ENCODE data around the gene SPRED2. TPM values are rescaled to one million over a fixed set of nuclear protein-coding genes. Genes with fewer than 3 reads are reported as not detected.
A peak's percentile ranks its signal among the peaks of the same experiment; 100 is the strongest.

The SPRED2 gene
- total RNA-seq, 1 donor from 2014 or later, result 43.9 TPM

DNA sequence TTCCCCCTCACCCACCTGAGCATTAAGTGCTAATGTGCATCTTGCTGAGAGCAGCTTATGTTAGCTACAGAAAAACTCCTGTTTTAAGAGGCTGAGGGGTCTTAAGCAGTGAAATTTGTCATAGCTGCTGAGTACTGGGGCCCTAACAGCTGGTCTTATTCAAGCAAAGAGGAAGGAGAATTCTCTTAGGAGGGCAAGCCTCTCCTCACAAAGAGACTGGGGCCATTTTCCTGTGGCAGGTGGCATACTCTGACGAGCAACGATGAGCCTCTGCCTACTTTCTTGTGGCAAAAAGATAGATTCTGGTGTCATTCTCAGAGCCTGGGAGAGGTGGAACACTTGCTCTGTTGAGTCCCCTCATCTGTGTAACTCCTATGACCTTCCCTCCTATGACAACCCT, 53.2 kb downstream of the SPRED2 start:
- no peak overlapping the region for H3K4me3 ChIP-seq
- no peaks in the 10 kb centered on the region for H3K27me3 ChIP-seq (ENCODE audit: low read depth)
- ATAC-seq, result no peak
- no peak for DNase-seq
- no peak overlapping the region for H3K27ac ChIP-seq
- peaks cover 77% of the 10 kb centered on the region for H3K4me1 ChIP-seq
- H3K36me3 ChIP-seq, result no peaks in the 10 kb centered on the region
- TF ChIP-seq, protein P1, sequence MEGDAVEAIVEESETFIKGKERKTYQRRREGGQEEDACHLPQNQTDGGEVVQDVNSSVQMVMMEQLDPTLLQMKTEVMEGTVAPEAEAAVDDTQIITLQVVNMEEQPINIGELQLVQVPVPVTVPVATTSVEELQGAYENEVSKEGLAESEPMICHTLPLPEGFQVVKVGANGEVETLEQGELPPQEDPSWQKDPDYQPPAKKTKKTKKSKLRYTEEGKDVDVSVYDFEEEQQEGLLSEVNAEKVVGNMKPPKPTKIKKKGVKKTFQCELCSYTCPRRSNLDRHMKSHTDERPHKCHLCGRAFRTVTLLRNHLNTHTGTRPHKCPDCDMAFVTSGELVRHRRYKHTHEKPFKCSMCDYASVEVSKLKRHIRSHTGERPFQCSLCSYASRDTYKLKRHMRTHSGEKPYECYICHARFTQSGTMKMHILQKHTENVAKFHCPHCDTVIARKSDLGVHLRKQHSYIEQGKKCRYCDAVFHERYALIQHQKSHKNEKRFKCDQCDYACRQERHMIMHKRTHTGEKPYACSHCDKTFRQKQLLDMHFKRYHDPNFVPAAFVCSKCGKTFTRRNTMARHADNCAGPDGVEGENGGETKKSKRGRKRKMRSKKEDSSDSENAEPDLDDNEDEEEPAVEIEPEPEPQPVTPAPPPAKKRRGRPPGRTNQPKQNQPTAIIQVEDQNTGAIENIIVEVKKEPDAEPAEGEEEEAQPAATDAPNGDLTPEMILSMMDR (IDR thresholded peaks at IDR 0.05), result no peak
- intact Hi-C loops (cut with DNase I), result no loop called here
- H3K9me3 ChIP-seq, result no peaks in the 10 kb centered on the region

DNA sequence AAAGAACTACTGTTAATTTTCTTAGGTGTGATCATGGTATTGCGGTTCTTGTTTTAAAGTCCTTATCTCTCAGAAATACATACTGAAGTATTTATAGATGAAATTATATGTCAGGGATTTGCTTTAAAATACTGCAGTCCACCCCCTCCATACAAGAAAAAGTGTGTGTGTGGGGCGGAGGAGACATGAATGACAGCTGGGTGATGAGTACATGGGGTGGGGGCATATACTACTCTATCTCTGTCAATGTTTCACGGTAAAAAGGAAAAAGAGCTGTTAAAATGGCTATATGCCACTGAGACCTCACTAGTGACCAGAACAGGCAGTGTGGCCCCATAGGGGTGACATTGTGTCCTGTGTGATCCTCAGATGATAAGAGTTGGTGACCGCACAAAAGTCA, 54.1 kb downstream of the SPRED2 start:
- Histone ChIP-seq H3K27ac (no peak overlapping the region), H3K36me3 (no peaks in the 10 kb centered on the region), H3K27me3 (ENCODE audit: low read depth) (no peaks in the 10 kb centered on the region), H3K4me3 (no peak overlapping the region), H3K9me3 (no peaks in the 10 kb centered on the region), H3K4me1 (peaks cover 77% of the 10 kb centered on the region)
- ATAC-seq, result no peak
- intact Hi-C loops (cut with DNase I), result no loop called here
- TF ChIP-seq, protein P1 (IDR thresholded peaks at IDR 0.05), result no peak
- DNase-seq, result no peak

DNA sequence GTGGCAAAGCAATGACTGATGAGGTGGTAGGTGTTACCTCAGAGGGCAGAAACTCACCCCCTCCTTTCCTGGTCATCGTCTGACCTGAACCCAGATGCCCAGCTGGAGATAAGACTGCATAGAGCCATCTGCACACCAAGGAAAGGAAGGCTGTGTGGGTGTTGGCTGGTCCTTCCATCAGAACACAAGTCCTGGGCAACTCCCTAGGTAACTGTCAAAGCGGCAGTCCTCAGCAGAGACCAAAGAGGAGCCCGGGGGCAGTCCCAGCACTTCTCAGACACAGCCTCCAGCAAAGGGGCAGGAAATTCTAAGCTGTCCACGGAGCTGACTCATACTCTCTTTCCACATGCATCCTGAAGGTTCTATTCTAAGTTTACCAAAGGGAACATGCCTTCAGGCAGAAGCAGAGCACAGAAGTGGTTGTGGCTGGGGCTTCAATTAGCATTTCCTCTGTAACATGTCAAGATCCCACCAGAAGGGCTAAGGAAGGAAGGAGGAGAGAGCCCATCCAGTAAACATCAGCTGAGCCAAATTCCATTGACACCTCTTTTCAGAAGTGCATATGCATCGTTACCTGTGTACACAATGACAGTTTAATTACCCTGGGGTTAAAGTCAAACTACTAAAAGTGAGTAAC, 54.7 kb downstream of the SPRED2 start:
- H3K9me3 ChIP-seq, result no peaks in the 10 kb centered on the region
- H3K36me3 ChIP-seq, result no peaks in the 10 kb centered on the region
- no peaks in the 10 kb centered on the region for H3K27me3 ChIP-seq (ENCODE audit: low read depth)
- no peak for DNase-seq
- H3K4me3 ChIP-seq, result no peak overlapping the region
- ATAC-seq, result peak; percentile 64 to 66
- peaks cover 77% of the 10 kb centered on the region for H3K4me1 ChIP-seq
- H3K27ac ChIP-seq, result no peak overlapping the region
- TF ChIP-seq, protein P1 (IDR thresholded peaks at IDR 0.05), result no peak
- intact Hi-C loops (cut with DNase I), result no loop called here

DNA sequence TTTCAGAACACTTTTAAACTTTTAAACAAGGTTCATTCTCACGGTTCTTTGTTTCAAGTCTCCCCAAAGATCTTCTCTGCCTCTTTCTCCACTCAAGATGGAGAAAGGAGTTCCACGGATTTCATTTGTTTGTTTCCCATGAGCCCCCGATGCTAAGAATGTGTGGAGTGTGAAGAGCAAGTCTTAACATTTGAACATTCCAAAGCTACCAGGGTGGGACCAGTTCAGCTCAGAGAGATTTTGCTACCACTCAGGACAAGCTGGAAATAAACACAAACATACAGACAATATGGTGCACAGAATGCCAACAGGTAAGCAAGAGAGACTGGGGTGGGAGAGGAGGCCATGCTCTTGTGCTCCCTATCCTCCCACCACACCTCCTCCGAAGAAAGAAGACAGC, 56.7 kb downstream of the SPRED2 start:
- H3K36me3 ChIP-seq, result no peaks in the 10 kb centered on the region
- H3K4me1 ChIP-seq, result peaks cover 77% of the 10 kb centered on the region
- TF ChIP-seq, protein P1 (IDR thresholded peaks at IDR 0.05), result no peak
- no peak overlapping the region for H3K4me3 ChIP-seq
- intact Hi-C loops (cut with DNase I), result no loop called here
- ATAC-seq (peak; percentile 35 to 41), DNase-seq (no peak)
- no peaks in the 10 kb centered on the region for H3K27me3 ChIP-seq (ENCODE audit: low read depth)
- H3K27ac ChIP-seq, result peak overlapping the region; percentile 33
- H3K9me3 ChIP-seq, result no peaks in the 10 kb centered on the region

DNA sequence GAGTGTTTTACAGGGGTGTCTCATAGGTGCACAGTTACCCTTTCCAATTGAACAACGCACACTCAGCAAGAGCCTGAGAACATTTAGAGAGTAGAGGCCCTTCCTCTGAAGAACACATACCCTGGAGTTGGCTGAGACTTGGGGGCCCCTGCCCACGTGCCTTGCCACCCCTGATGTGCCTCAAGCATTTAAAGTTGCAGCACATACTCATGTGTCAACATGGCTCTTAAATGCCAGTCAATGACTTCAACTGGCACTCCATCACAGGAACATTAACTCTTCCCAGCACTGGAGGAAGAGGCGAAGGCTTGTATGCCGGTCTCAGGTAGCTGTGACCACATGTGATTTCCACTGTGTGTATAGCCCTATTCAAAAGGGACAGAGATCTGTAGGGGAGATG, 57.4 kb downstream of the SPRED2 start:
- Histone ChIP-seq H3K36me3 (no peaks in the 10 kb centered on the region), H3K9me3 (no peaks in the 10 kb centered on the region), H3K4me1 (peaks cover 77% of the 10 kb centered on the region), H3K27ac (peak overlapping the region; percentile 33), H3K4me3 (no peak overlapping the region), H3K27me3 (ENCODE audit: low read depth) (no peaks in the 10 kb centered on the region)
- ATAC-seq, result peak; percentile 56 to 62
- no peak for DNase-seq
- intact Hi-C loops (cut with DNase I), result no loop called here
- TF ChIP-seq, protein P1 (IDR thresholded peaks at IDR 0.05), result no peak
